Uterus (tissue), 2 donors: ENCODE data around the gene C5AR1.

Experiments used
- CTCF ChIP-seq, 4 experiments: fragments of 200-600 bp in 2 of 4; fragments of 450-650 bp in 2 of 4; sonication (generic) in 2 of 4; IDR thresholded peaks; one replicate each; pipeline ENCODE4 v1.5.1; 2016 to 2019; ENCODE audit warnings: antibody characterized with exemption in 4 of 4, mild to moderate bottlenecking in 2 of 4, moderate library complexity in 1 of 4
- POLR2A ChIP-seq, 2 donors: fragments of 450-650 bp; IDR thresholded peaks; one replicate each; pipeline ENCODE4 v1.6.1; 2016; ENCODE audit warnings: antibody characterized with exemption in 2 of 2, mild to moderate bottlenecking in 1 of 2, moderate library complexity in 1 of 2

- peak; percentile 50 to 80 for TF ChIP-seq POLR2A (IDR thresholded peaks at IDR 0.05)
- TF ChIP-seq CTCF (IDR thresholded peaks at IDR 0.05), result peak; percentile 98 to 100 (median 99)
Measured at GRCh38 chr19:47348819-47349795, 39.4 kb downstream of the C5AR1 start, which contains the start of gene DHX34.
